ENCODE measurements around the gene PRF1.
"Not testable (repeated sequence)": the region's sequence is repeated elsewhere in the genome, so short reads cannot be mapped to it uniquely, and the experiment has no call there.

Gene PRF1

DNA sequence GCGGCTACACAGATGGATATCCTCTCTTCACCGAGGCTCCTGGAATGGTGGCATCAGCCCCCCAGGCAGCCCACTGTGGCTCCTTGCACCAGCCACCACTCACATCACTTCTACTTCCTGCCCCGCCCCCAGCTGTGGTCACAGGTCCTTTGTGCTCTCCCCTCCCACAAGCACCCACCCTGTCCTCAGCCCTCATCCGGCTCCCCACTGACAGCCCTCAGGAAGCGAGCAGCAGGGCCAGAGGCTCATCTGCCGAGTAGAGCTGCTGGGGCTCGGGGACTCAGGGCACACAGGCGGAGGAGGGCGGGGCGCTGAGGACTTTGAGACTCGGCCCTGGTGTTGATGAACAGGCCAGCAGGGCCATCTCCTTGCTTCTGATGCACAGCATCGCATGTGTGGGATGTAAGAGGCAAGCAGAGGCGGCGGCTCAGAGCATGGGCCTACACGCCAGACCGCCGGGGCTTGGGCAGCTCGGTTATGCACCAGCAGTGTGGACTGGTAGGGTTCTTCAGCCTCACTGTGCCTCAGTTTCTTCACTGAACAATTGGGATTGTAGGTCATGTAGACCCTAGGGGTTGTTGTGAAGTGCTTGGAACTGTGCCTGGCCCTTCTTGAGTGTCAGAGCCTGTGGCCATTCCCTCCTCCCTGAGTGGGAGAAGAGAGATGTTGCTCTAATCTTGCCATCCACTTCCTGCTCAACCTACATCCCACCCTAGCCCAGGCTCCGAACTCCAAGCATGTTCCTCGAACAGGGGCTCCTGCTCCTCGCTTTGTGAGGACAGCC, at the start of gene PRF1:
Gene PRF1 (minus strand): TSS at position 77 of the 784 bp plus-strand sequence. CDS start 1,839 bp downstream, outside the sequence.
- no peak for TF ChIP-seq CTCF (IDR thresholded peaks at IDR 0.05; ENCODE audit: extremely low read depth, missing control alignments)
- DNase-seq (ENCODE audit: low spot score) = peak; percentile 52

- DNase-seq (ENCODE audit: low spot score) = no peak
Observed at GRCh38 chr10:70651661-70652060, 49.1 kb upstream of the PRF1 start.

GRCh38 chr10:70650718-70651117, 48.2 kb upstream of the PRF1 start:
- DNase-seq (ENCODE audit: low spot score) = no peak
- TF ChIP-seq CTCF (IDR thresholded peaks at IDR 0.05; ENCODE audit: extremely low read depth, missing control alignments) = no peak

More at GRCh38 chr10:70651661-70652060, 49.1 kb upstream of the PRF1 start:
- no peak for TF ChIP-seq CTCF (IDR thresholded peaks at IDR 0.05; ENCODE audit: extremely low read depth, missing control alignments)

DNA sequence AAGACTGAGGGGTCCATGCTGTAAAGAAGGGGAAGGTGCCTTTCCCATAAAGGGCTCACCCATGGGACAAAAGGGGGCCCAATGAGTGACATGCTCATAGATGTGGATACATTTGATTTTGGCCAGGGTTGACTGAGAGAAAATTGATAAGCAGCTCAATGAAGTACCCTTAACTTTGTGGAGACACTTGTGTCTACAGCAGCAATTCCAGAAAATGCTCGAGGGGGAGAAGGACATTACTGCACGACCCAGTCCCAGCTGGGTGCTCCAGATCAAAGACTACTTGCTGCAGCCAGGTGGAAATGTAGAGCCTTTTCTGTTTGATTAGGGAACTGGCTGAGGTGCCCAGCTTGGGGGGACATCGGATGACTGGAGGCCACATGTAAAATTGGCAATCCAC, 47.6 kb upstream of the PRF1 start:
- no peak for TF ChIP-seq CTCF (IDR thresholded peaks at IDR 0.05; ENCODE audit: extremely low read depth, missing control alignments)
- no peak for DNase-seq (ENCODE audit: low spot score)

GRCh38 chr10:70649526-70649925, 47.0 kb upstream of the PRF1 start:
- DNase-seq (ENCODE audit: low spot score) = no peak
- no peak for TF ChIP-seq CTCF (IDR thresholded peaks at IDR 0.05; ENCODE audit: extremely low read depth, missing control alignments)

DNA sequence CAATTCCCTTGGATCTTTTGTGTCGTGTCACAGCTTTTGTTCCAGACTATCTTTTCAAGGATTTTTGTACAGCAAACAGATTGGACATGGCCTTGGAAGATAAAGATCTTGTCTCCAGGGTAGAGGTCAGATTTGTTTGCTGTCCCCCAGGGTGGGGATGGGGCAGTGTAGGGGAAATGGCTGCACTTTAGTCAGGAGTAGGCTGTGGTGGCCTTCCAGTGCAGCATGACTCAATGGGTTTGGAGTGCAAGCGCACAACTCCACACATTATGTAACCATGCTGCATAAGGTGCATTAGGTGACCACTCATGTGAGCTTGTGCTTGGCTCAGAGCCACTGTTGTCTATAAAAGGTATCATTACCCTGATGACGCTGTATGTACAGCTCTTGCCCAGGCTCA, 45.9 kb upstream of the PRF1 start:
- DNase-seq (ENCODE audit: low spot score) = no peak
- TF ChIP-seq CTCF (IDR thresholded peaks at IDR 0.05; ENCODE audit: extremely low read depth, missing control alignments) = no peak

DNA sequence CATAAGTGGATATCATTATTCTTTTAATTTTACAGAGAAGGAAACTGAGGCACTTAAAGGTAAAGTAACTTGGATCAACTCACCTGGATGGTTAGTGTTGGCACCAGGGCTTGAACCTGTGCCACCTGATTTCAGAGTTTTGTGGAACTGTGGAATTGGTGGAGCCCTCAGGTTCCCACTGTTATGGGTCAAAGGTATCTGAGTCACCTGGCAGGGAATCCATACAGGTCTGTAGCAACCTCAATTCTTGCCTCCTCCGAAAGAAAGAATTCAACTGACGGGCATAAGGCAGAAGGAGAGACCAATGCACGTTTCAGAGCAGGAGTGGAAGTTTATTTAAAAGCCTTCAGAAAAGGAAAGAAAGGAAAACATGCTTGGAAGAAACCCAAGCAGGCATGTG, 44.5 kb upstream of the PRF1 start:
- no peak for TF ChIP-seq CTCF (IDR thresholded peaks at IDR 0.05; ENCODE audit: extremely low read depth, missing control alignments)
- DNase-seq (ENCODE audit: low spot score) = no peak

GRCh38 chr10:70644959-70645358, 42.4 kb upstream of the PRF1 start:
- not testable (repeated sequence) for DNase-seq (ENCODE audit: low spot score)

DNA sequence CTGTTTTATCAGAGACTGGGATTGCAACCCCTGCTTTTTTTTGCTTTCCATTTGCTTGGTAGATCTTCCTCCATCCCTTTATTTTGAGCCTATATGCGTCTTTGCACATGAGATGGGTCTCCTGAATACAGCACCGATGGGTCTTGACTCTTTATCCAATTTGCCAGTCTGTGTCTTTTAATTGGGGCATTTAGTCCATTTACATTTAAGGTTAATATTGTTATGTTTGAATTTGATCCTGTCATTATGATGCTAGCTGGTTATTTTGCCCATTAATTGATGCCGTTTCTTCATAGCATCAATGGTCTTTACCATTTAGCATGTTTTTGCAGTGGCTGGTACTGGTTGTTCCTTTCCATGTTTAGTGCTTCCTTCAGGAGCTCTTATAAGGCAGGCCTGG, 40.7 kb upstream of the PRF1 start:
- DNase-seq (ENCODE audit: low spot score) = not testable (repeated sequence)

- DNase-seq (ENCODE audit: low spot score) = not testable (repeated sequence)
Observed at GRCh38 chr10:70639640-70640383, 37.3 kb upstream of the PRF1 start.

DNA sequence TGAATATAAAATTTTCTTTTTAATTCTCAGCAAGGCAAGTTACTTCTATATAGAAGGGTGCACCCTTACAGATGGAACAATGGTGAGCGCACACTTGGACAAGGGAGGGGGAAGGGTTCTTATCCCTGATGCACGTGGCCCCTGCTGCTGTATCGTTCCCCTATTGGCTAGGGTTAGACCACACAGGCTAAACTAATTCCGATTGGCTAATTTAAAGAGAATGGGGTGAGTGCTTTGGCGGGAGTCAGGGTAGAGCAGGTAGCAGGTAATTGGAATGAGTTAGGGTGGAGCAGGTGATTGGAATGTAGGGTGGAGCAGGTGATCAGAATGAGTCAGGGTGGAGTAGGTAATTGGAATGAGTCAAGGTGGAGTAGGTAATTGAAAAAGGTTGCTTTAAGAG, 32.0 kb upstream of the PRF1 start:
- not testable (repeated sequence) for DNase-seq (ENCODE audit: low spot score)

Data from GM20000 (cell line).